Tibial nerve (tissue), 4 donors: Measurements from ENCODE around the gene DSTYK.

Experiments used
- EP300 ChIP-seq, 2 donors: sonication (generic); formaldehyde crosslinking; IDR thresholded peaks; one replicate each; pipeline ENCODE4 v1.6.1; 2017; ENCODE audit warnings: antibody characterized with exemption in 2 of 2, mild to moderate bottlenecking in 1 of 2
- POLR2A ChIP-seq, 2 donors: fragments of 450-650 bp; IDR thresholded peaks; one replicate each; pipeline ENCODE4 v1.6.1; 2017; ENCODE audit warnings: antibody characterized with exemption in 2 of 2, mild to moderate bottlenecking in 2 of 2, moderate library complexity in 2 of 2
- TF ChIP-seq, protein P1 (sequence below), 5 experiments: fragments of 200-600 bp in 3 of 5; fragments of 450-650 bp in 2 of 5; sonication (generic) in 3 of 5; IDR thresholded peaks; one replicate each; pipeline ENCODE4 v1.5.1; 2016 to 2019; ENCODE audit warnings: antibody characterized with exemption in 5 of 5, mild to moderate bottlenecking in 3 of 5, moderate library complexity in 2 of 5

DNA sequence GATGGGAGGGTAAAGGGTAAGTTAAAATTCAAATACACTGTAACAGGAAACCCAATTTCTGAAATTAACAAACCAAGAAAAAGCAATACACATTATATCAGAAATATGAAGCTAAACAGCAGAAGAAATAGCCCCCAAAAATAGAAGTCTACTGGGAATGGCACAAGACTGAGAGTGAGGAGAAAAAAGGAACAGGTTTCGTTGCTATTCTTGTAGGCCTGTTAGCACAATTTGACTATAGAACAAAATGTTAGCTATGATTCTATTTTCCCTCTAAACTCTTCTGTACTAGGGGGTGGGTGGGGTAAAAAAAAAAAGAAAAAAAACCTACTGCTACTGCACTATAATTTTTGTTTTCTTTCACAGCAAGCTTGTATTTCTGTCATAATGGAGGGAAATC is 102.2 kb downstream of the DSTYK start:
- TF ChIP-seq POLR2A (IDR thresholded peaks at IDR 0.05) (no peak), EP300 (IDR thresholded peaks at IDR 0.05) (no peak)
- TF ChIP-seq, protein P1, sequence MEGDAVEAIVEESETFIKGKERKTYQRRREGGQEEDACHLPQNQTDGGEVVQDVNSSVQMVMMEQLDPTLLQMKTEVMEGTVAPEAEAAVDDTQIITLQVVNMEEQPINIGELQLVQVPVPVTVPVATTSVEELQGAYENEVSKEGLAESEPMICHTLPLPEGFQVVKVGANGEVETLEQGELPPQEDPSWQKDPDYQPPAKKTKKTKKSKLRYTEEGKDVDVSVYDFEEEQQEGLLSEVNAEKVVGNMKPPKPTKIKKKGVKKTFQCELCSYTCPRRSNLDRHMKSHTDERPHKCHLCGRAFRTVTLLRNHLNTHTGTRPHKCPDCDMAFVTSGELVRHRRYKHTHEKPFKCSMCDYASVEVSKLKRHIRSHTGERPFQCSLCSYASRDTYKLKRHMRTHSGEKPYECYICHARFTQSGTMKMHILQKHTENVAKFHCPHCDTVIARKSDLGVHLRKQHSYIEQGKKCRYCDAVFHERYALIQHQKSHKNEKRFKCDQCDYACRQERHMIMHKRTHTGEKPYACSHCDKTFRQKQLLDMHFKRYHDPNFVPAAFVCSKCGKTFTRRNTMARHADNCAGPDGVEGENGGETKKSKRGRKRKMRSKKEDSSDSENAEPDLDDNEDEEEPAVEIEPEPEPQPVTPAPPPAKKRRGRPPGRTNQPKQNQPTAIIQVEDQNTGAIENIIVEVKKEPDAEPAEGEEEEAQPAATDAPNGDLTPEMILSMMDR (IDR thresholded peaks at IDR 0.05): no peak
